GM18505 (cell line): ENCODE measurements around the gene TAS1R3.
A peak's percentile ranks its signal among the peaks of the same experiment; 100 is the strongest.

Experiments
- ATAC-seq: cut with Tn5 transposase; IDR thresholded peaks from one replicate; pipeline ENCODE4 v1.9.1; 2021; ENCODE audit not compliant: unreplicated experiment
- POLR2A ChIP-seq: IDR thresholded peaks from 4 replicates; pipeline ENCODE4 v1.6.1; 2011; ENCODE audit warnings: borderline replicate concordance; ENCODE audit not compliant: insufficient read depth, insufficient read length; ENCODE audit errors: extremely low read depth

TAS1R3 gene

GRCh38 chr1:1318777-1319645 lies 12.1 kb upstream of the TAS1R3 start:
- no peak for ATAC-seq
- no peak for TF ChIP-seq POLR2A

DNA sequence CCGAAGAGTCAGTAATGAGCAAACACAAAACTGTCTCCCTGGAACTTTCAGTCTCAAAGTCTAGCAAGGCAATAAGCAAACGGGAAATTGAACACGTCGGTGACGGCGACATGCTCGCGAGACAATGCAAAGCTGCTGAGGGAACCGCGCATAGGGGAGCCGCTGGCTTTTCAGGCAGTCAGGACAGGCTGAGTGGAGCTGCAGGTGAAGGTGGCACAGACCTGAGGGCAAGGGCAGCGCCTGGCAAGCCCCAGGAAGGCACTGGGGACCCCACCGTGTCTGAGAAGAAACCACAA lies 11.5 kb upstream of the TAS1R3 start:
- no peak for ATAC-seq

GRCh38 chr1:1320666-1321448 lies 10.2 kb upstream of the TAS1R3 start:
- TF ChIP-seq POLR2A, result no peak

More for the DNA sequence above, 11.5 kb upstream of the TAS1R3 start:
- no peak for TF ChIP-seq POLR2A

GRCh38 chr1:1321477-1321876 lies 9.6 kb upstream of the TAS1R3 start:
- ATAC-seq, result no peak
- TF ChIP-seq POLR2A, result no peak

More at GRCh38 chr1:1320666-1321448, 10.2 kb upstream of the TAS1R3 start:
- no peak for ATAC-seq

DNA sequence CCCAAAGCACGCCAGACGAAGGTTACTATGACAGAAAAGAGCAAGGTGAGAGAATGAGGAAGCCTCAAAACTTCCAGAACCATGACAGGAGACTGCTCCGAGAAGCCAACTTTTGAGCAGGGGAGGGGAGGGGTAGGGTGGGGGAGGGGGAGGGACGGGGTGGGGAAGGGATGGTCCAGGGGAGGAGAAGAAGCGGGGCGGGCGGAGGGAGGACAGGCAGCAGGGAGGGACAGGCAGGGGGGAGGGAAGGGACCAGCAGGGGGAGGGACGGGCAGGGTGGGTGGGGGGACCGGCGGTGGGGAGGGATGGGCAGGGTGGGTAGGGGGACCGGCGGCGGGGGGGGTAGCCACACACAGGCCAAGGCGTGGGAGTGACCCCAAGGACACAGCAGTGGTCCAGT lies 8.7 kb upstream of the TAS1R3 start:
- ATAC-seq, result no peak
- no peak for TF ChIP-seq POLR2A

- no peak for TF ChIP-seq POLR2A
These were observed 8.1 kb upstream of the TAS1R3 start for GRCh38 chr1:1322952-1323351.

DNA sequence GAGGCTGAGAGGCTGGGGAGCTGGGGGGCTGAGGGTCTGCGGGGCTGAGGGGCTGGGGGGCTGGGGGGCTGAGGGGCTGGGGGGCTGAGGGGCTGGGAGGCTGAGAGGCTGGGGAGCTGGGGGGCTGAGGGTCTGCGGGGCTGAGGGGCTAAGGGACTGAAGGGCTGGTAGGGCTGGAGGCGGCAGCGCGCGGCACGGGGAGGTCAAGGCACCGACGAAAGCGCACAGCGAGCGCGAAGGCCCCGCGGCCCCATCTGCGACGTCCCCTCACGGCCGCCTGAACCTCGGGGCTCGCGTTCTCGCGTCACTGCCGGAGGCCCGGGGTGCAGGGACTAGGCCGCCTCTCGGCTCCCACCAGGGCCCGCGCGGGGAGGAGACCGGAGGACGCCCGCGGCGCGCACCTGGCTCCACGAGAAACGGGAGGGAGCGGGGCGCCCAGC lies 7.0 kb upstream of the TAS1R3 start:
- peak; percentile 28 for ATAC-seq
- TF ChIP-seq POLR2A, result no peak

More at GRCh38 chr1:1322952-1323351, 8.1 kb upstream of the TAS1R3 start:
- ATAC-seq, result no peak

DNA sequence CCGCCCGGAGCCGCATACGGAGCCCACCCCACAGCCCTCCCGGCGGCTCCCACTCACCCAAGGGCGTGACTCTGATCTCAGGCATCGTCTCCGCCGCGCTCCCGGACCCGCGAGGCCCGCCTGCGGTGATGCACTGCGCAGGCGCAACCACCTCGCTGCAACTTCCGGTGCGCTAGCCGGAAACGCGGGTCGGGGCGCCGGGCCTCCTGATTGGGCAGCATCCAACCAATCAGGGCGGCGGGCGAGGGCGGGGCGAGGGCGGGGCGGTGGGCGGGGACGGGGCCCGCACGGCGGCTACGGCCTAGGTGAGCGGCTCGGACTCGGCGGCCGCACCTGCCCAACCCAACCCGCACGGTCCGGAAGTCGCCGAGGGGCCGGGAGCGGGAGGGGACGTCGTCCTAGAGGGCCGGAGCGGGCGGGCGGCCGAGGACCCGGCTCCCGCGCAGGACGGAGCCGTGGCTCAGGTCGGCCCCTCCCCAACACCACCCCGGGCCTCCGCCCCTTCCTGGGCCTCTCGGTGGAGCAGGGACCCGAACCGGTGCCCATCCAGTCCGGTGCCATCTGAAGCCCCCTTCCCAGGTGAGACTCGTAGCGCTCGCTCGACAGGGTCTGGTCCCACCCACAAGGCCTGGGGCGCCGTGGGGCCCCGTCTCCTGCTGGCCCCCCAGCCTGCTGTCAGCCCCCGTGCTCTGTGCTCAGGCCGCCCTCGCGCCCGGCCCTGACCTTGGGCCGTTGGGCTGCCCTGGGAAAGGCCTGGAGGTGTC lies 6.4 kb upstream of the TAS1R3 start, which contains the start of the genes CPTP and INTS11:
Gene CPTP (plus strand): TSS at position 279 of the 764 bp plus-strand sequence. CDS start 2,109 bp downstream, outside the sequence.
Gene INTS11 (minus strand): TSS at position 137 of the 764 bp plus-strand sequence. CDS start 52 bp downstream, at position 85.
- ATAC-seq, result peak; percentile 62
- peak; percentile 88 for TF ChIP-seq POLR2A

DNA sequence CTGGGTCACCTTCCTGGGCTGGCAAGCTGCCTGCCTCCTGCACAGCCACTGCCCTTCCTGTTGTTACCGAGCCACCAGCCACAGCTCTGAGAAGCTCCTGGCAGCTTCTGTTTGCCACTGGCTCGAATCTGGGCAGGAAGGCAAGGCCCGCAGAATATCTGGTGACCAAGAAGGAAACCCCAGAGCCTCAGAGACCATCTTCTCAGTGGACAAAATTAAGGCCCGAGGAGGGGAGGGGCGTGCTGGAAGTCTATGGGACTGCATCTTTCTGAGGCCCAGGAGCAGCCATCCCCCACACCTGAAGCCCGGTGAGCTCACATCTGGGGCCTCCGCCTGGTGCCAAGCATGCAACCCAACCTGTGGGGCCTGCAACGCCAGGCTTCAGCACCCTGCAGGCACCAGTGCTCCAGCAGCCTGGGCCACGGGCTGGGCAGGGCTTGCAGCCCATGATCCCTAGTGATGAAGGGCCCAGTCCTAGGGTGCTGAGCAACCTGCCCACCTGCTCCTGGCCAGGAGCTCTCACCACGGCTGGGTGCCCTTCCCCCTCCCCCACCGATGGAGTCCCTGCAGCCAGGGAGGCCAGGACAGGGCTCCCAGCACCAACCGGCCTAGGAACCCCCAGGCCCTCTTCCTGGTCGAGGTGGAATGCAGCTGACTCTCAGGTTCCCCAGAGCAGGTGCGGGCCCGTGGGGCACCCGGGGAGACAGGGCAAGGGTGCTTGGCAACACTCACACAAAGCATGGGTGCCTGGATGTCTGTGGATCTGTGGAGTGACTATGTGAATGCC lies 5.6 kb upstream of the TAS1R3 start:
- ATAC-seq, result no peak

GRCh38 chr1:1326075-1326605 lies 4.9 kb upstream of the TAS1R3 start:
- ATAC-seq, result no peak

More for the DNA sequence above, 5.6 kb upstream of the TAS1R3 start:
- no peak for TF ChIP-seq POLR2A

GRCh38 chr1:1327291-1327690 lies 3.8 kb upstream of the TAS1R3 start:
- no peak for TF ChIP-seq POLR2A
- ATAC-seq, result no peak

More at GRCh38 chr1:1326075-1326605, 4.9 kb upstream of the TAS1R3 start:
- TF ChIP-seq POLR2A, result no peak

GRCh38 chr1:1328254-1328653 lies 2.8 kb upstream of the TAS1R3 start:
- no peak for TF ChIP-seq POLR2A
- no peak for ATAC-seq
